Measurements from ENCODE around the gene PACRG. TPM values are rescaled to one million over a fixed set of nuclear protein-coding genes. Genes with fewer than 3 reads are reported as not detected.

The PACRG gene
- total and polyA plus RNA-seq, 2 of the 4 experiments (the other 2 are of a cell fraction): not detected

GRCh38 chr6:162898011-162898410 is 170.2 kb downstream of the PACRG start:
- CTCF ChIA-PET: interaction anchor here (1.1 kb wide), 1 partner anchor 107 kb away, joined by 3 read pairs; no protein-coding TSS in a partner anchor
- Histone ChIP-seq H4K8ac (ENCODE audit: low read depth in 2 of 2, low read length in 2 of 2) (no peak overlapping the region), H3K18ac (ENCODE audit: low read depth, low read length) (no peak overlapping the region), H3K4me1 (ENCODE audit: control insufficient read depth, insufficient read depth, low read length) (no peaks in the 10 kb centered on the region), H3K4ac (ENCODE audit: low read depth, low read length) (no peak overlapping the region), H3K79me1 (ENCODE audit: low read depth in 1 of 2, low read length in 2 of 2) (no peaks in the 10 kb centered on the region), H3K36me3 (ENCODE audit: control insufficient read depth, insufficient read depth, low read length) (no peaks in the 10 kb centered on the region), H4K91ac (ENCODE audit: insufficient read depth, low read depth, low read length) (no peak overlapping the region), H2BK5ac (ENCODE audit: low read depth, low read length, poor library complexity, severe bottlenecking) (no peak overlapping the region), H3K9me1 (ENCODE audit: insufficient read depth, low read length) (no peaks in the 10 kb centered on the region), H2AK5ac (ENCODE audit: low read depth, low read length) (no peak overlapping the region), H2AFZ (replicated peaks; ENCODE audit: low read length, poor library complexity) (no peak overlapping the region), H2BK15ac (ENCODE audit: low read depth, low read length) (no peak overlapping the region), H3K56ac (ENCODE audit: extremely low read depth, insufficient read depth, low read length) (no peak overlapping the region), H3K9ac (ENCODE audit: low read depth, low read length) (no peak overlapping the region), H2AK9ac (replicated peaks; ENCODE audit: low read depth, low read length, poor library complexity) (no peak overlapping the region), H4K20me1 (ENCODE audit: insufficient read depth, low read length) (no peaks in the 10 kb centered on the region), H3K4me3 (ENCODE audit: insufficient read depth, low read depth, low read length) (no peak overlapping the region), H3K4me2 (ENCODE audit: low read depth, low read length) (no peak overlapping the region), H3K27ac (ENCODE audit: insufficient read depth, low read length) (no peak overlapping the region), H3K9me3 (ENCODE audit: control insufficient read depth, insufficient read depth, low read length) (peaks cover 13% of the 10 kb centered on the region), H2BK120ac (ENCODE audit: low read depth, low read length) (no peak overlapping the region), H3K27me3 (ENCODE audit: control insufficient read depth, insufficient read depth, low read length) (no peaks in the 10 kb centered on the region), H3K14ac (replicated peaks; ENCODE audit: low read depth, low read length) (no peak overlapping the region), H3K23ac (ENCODE audit: low read depth, low read length) (no peak overlapping the region), H4K5ac (ENCODE audit: low read depth, low read length) (no peak overlapping the region), H2BK20ac (ENCODE audit: low read depth, low read length) (no peak overlapping the region)
- BruUV-seq (replicated peaks): no TSS peak
- no peak for DNase-seq
- no peak for ATAC-seq (ENCODE audit: low read depth)
- intact Hi-C loops (cut with micrococcal nuclease) (no loop called here), dilution Hi-C loops (cut with HindIII; ENCODE audit: low sequenced_read_pairs, unreplicated experiment) (no loop called here), in situ Hi-C loops (cut with MboI; ENCODE audit: low sequenced_read_pairs) (no loop called here)
- POLR2A ChIA-PET (ENCODE audit: unreplicated experiment): no interaction called here
- TF ChIP-seq BHLHE40 (IDR thresholded peaks at IDR 0.05; ENCODE audit: low read depth, low read length) (no peak), SMC3 (IDR thresholded peaks at IDR 0.05; ENCODE audit: low read depth, low read length) (no peak), MXI1 (IDR thresholded peaks at IDR 0.05; ENCODE audit: borderline replicate concordance, low read depth, low read length) (no peak), CEBPB (IDR thresholded peaks at IDR 0.05; ENCODE audit: low read depth, low read length) (no peak), RCOR1 (IDR thresholded peaks at IDR 0.05; ENCODE audit: insufficient replicate concordance, low read length) (no peak), RFX5 (IDR thresholded peaks at IDR 0.05; ENCODE audit: low read depth, low read length) (no peak), MAFK (IDR thresholded peaks at IDR 0.05; ENCODE audit: low read depth, low read length) (no peak), MAZ (IDR thresholded peaks at IDR 0.05; ENCODE audit: borderline replicate concordance, low read depth, low read length) (no peak)
- 83% methylated on average over 2 of the region's 8 CpGs; no CpG with 5 or more reads in 1 of the 2 experiments for WGBS, 2 experiments (ENCODE audit: extremely low coverage in 2 of 2, insufficient read length in 1 of 2)
